Tibial artery (tissue), 4 donors: ENCODE results near the gene DISP3.

ENCODE experiments used
- DNase-seq, 2 donors: peaks; one replicate each; pipeline ENCODE4 v3.0.0-alpha.2; 2019
- H3K27ac ChIP-seq, 2 donors: fragments of 200-600 bp; sonication (generic) in 1 of 2; 1 replicate in 1 of 2; 2 replicates in 1 of 2; pipeline ENCODE4 v1.5.1; 2018 to 2019; ENCODE audit warnings: mild to moderate bottlenecking in 1 of 2
- H3K27me3 ChIP-seq, 2 donors: fragments of 200-600 bp; sonication (generic) in 1 of 2; one replicate each; pipeline versions ENCODE4 v1.5.1 to v1.6.0; 2016 to 2019
- H3K36me3 ChIP-seq, 3 donors: fragments of 200-600 bp; sonication (generic) in 2 of 3; one replicate each; pipeline ENCODE4 v1.5.1; 2016 to 2019; ENCODE audit warnings: mild to moderate bottlenecking in 2 of 3
- H3K4me1 ChIP-seq, 4 donors: fragments of 200-600 bp; sonication (generic) in 2 of 4; 1 replicate in 3 of 4; 2 replicates in 1 of 4; pipeline ENCODE4 v1.5.1; 2016 to 2019
- H3K4me3 ChIP-seq, 2 donors: fragments of 200-600 bp; sonication (generic) in 1 of 2; 1 replicate in 1 of 2; 2 replicates in 1 of 2; pipeline ENCODE4 v1.5.1; 2018 to 2019; ENCODE audit warnings: mild to moderate bottlenecking in 2 of 2
- H3K9me3 ChIP-seq, 3 donors: fragments of 200-600 bp; sonication (generic) in 1 of 3; one replicate each; pipeline ENCODE4 v1.5.1; 2016 to 2019
- intact Hi-C: fragments of 100-400 bp; cut with DNase I; formaldehyde crosslinking; loops from one replicate; pipeline ENCODE4 v1.15.0; 2023; ENCODE audit warnings: low total_unique reads
- TF ChIP-seq, protein P1 (sequence below), 2 experiments: fragments of 200-600 bp in 1 of 2; fragments of 450-650 bp in 1 of 2; IDR thresholded peaks; one replicate each; pipeline ENCODE4 v1.5.1; 2017 to 2019; ENCODE audit warnings: antibody characterized with exemption in 2 of 2, mild to moderate bottlenecking in 1 of 2, moderate library complexity in 1 of 2

Gene DISP3

DNA sequence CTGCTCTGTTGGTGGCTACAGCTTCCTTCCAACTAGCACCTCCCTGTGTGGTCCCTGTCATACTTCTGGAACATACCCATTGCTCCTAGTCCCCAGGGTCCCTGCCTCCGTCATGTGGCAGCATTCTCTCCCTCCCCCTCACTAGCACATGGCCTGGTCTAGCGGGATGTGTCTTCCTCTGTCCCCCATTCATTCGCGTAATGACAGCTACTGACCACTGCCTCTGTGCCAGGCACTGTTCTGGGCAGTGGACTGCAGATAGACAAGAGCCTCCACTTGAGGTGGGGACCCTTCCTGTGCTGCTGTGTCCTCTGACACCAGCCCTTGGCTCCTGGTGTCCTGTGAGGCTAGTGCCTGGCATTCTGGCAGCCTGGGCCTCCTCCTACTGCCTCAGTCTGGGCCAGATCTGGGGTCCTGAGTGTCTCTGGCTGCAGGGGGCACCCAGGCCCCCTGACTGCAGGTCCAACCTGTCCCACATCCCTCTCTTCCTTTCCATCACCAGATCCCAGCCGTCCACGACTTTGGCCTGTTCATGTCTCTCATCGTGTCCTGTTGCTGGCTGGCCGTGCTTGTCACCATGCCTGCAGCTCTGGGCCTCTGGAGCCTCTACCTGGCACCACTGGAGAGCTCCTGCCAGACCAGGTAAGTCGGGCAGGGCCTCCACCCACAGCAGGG lies 38.1 kb downstream of the DISP3 start:
- DNase-seq, result peak; percentile 15 to 53
- TF ChIP-seq, protein P1, sequence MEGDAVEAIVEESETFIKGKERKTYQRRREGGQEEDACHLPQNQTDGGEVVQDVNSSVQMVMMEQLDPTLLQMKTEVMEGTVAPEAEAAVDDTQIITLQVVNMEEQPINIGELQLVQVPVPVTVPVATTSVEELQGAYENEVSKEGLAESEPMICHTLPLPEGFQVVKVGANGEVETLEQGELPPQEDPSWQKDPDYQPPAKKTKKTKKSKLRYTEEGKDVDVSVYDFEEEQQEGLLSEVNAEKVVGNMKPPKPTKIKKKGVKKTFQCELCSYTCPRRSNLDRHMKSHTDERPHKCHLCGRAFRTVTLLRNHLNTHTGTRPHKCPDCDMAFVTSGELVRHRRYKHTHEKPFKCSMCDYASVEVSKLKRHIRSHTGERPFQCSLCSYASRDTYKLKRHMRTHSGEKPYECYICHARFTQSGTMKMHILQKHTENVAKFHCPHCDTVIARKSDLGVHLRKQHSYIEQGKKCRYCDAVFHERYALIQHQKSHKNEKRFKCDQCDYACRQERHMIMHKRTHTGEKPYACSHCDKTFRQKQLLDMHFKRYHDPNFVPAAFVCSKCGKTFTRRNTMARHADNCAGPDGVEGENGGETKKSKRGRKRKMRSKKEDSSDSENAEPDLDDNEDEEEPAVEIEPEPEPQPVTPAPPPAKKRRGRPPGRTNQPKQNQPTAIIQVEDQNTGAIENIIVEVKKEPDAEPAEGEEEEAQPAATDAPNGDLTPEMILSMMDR (IDR thresholded peaks at IDR 0.05), result no peak
- Histone ChIP-seq H3K9me3 (peaks cover 0 to 5% (median 1%) of the 10 kb centered on the region in 3 donors), H3K4me1 (no peaks in the 10 kb centered on the region), H3K27me3 (peaks cover 0 to 39% of the 10 kb centered on the region in 2 donors), H3K4me3 (no peak overlapping the region), H3K27ac (no peak overlapping the region), H3K36me3 (no peaks in the 10 kb centered on the region)
- intact Hi-C loops, result no loop called here

- intact Hi-C loops, result no loop called here
- Histone ChIP-seq H3K27me3 (peaks cover 0 to 39% of the 10 kb centered on the region in 2 donors), H3K4me3 (no peak overlapping the region), H3K36me3 (no peaks in the 10 kb centered on the region), H3K9me3 (no peaks in the 10 kb centered on the region), H3K27ac (no peak overlapping the region), H3K4me1 (no peaks in the 10 kb centered on the region)
- TF ChIP-seq, protein P1 (IDR thresholded peaks at IDR 0.05), result no peak
- DNase-seq, result peak; percentile 8 to 58
Measured at GRCh38 chr1:11518016-11518701, 39.2 kb downstream of the DISP3 start.

DNA sequence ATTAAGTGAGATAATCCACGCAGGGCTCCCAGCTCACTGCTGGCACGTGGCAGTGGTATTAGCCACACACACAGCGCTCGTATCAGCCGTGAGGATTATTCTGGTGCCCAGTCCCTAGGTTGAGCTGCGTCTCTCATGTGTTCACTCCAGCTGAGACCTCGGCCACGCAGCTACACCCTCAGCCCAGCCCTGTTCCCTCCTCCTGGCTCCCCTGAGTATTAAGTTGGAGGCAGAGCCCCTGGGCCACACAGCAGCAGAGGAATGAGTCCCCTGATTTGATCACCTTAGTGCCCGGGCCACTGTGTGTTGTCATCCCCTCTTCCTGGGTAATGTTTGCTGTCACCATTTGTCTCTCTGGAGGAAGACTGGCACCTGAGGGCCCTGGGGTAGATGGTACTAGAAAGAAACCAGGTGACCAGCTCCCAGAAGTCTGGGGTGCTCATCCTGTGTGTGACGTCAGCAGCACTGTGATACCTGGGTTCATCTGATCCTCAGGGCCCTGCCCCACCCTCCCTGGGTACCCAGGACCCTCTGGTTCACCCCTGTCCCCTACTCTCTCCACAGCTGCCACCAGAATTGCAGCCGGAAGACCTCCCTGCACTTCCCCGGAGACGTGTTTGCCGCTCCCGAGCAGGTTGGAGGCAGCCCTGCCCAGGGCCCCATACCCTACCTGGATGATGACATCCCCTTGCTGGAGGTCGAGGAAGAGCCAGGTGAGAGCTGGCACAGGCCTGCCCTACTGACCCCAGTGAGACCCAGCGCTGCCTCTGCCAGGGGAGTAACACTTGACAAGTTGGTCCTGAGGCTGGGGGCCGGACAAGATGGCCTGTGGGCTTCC lies 40.1 kb downstream of the DISP3 start:
- Histone ChIP-seq H3K4me3 (no peak overlapping the region), H3K27me3 (peaks cover 0 to 39% of the 10 kb centered on the region in 2 donors), H3K4me1 (no peaks in the 10 kb centered on the region), H3K9me3 (no peaks in the 10 kb centered on the region), H3K36me3 (no peaks in the 10 kb centered on the region), H3K27ac (no peak overlapping the region)
- DNase-seq, result peak; percentile 11 to 61
- intact Hi-C loops, result no loop called here
- TF ChIP-seq, protein P1 (IDR thresholded peaks at IDR 0.05), result no peak

- H3K27me3 ChIP-seq, result peaks cover 0 to 39% of the 10 kb centered on the region in 2 donors
- H3K4me3 ChIP-seq, result no peak overlapping the region
- no peaks in the 10 kb centered on the region for H3K4me1 ChIP-seq
- no peak overlapping the region for H3K27ac ChIP-seq
- TF ChIP-seq, protein P1 (IDR thresholded peaks at IDR 0.05), result no peak
- intact Hi-C loops, result no loop called here
- peak; percentile 7 to 47 for DNase-seq
- H3K9me3 ChIP-seq, result no peaks in the 10 kb centered on the region
- H3K36me3 ChIP-seq, result no peaks in the 10 kb centered on the region
Measured at GRCh38 chr1:11519629-11520031, 40.7 kb downstream of the DISP3 start.

DNA sequence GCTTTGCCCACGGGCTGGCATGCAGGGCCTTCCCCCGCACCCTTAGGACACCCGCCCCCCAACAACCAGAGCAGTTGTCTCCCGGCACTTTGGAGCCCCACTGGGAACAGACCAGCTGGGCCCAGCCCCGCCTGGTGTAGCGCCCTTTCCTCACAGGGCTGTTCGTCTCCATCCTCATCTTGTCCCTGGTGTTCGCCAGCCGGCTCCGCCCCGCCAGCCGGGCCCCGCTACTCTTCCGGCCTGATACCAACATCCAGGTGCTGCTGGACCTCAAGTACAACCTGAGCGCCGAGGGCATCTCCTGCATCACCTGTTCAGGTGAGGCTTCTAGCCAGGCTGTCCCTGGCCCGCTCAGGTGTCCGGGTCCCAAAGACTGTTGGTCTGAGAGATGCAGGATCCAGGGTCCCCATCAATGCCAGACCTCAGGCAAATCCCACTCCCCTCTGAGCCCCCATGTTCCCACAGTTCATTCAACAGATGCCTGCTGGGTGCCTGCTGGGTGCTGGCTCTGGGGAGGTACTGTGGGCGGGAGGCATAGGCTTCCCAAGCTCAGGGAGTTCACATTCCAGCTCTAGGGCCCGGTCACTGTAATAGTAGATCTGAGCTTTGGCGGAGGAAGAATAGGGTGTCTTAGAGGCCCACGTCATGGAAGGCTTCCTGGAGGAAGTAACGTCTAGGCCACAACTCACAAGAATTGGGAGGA lies 41.7 kb downstream of the DISP3 start:
- H3K27me3 ChIP-seq, result peaks cover 0 to 45% of the 10 kb centered on the region in 2 donors
- H3K36me3 ChIP-seq, result no peaks in the 10 kb centered on the region
- DNase-seq, result peak; percentile 10 to 53

More for the DNA sequence above, 41.7 kb downstream of the DISP3 start:
- H3K4me1 ChIP-seq, result no peaks in the 10 kb centered on the region
- no peaks in the 10 kb centered on the region for H3K9me3 ChIP-seq
- H3K27ac ChIP-seq, result no peak overlapping the region
- TF ChIP-seq, protein P1 (IDR thresholded peaks at IDR 0.05), result no peak
- H3K4me3 ChIP-seq, result no peak overlapping the region
- intact Hi-C loops, result no loop called here
